Hematopoietic multipotent progenitor cell treated with erythropoietin and hydrocortisone succinate and interleukin-3 and kit ligand, for 8 days (in vitro differentiated cells): Measurements from ENCODE around the gene RNGTT.

Source experiments
- DNase-seq: peaks from one replicate; pipeline ENCODE4 v3.0.0-alpha.2; 2015

The RNGTT gene

DNA sequence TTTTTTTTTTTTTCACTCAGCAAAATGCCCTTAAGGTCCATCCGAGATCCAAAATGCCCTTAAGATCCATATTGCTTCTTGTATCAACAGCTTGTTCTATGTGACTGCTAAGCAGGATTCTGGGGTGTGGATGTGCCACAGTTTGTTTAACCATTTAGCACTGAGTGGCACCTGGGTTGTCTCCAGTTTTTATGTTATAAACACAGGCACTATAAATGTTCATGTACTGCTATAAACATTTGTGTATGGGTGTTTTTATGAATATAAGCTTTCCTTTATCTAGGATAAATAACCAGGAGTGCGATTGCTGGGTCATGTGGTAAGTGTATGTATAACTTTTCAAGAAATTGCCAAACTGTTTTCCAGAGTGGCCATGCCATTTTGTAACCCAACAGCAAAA, 386.0 kb downstream of the RNGTT start:
- DNase-seq, result no peak

DNA sequence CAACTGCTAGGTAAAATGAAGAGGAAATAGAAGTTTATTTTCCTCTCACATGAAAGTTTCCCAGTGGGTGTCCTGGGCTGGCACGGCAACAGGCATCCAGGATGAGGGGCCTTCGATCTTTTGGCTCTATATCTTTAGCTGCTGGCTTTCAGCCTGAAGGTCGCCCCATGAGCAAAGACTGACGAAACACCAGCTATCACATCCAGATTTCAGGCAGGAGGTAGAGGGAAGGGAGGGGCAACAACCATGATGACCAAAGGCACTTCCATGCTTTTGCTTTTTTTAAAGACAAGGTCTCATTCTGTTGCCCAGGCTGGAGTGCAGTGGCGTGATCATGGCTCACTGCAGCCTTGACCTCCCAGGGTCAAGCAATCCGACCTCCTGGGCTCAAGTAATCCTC, 387.9 kb downstream of the RNGTT start:
- DNase-seq, result no peak

DNA sequence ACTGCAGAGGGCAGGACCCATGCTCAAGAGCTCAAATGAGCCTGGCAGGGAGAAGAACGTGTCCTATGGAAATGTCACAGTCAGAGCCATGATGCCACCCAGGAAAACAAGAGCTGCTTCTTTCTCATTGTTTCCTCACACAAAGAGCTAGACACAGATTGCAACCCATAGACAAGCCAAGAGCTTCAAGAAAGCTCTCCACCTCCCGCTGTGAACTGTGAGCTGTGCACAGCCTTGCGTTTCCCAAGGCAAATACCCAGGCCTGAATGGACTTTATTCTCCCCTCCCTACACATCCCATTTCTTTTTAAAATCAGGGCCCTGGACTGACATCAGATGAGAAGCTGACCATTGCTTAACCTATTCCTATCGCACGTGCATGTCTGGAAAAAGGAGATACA, 388.8 kb downstream of the RNGTT start:
- DNase-seq, result no peak

DNA sequence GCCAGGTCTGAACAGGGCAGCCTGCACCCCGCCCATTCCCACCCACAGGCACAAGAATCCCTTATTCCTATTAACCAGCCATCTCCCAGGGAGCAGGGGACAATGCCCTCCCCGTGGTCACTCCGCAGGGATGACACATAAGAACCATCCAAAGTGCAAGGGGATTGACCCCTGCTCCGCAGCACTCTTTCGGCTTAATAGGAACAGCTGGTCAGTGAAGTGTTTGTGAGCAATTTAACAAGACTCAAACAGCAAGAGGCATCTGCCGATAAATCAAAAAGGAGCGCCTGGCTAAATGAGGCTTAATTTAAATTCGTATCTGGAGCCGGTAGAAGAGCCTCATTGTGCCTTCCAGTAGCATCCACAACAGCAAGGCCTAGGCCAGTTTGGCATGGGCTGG, 389.4 kb downstream of the RNGTT start:
- no peak for DNase-seq

DNA sequence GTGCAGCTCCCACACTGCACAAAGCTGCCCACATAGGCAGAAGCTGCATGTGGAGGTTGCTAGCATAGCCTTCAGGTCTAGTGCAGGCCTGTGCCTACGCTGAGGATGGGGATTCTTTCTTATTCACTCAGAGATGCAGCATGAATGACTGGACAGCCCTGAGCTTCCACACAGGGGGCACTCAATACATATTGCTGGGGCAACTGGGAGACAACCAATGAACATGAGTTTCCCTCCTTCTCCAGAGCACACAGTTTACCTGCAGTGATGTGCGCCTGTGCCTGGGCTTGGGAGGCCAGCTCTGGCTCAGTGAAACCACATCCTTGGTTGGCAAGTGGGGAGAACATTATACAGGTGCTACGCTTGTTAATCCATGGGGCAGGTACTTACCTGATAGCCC, 389.9 kb downstream of the RNGTT start:
- DNase-seq, result no peak

- no peak for DNase-seq
These were observed 390.8 kb downstream of the RNGTT start for GRCh38 chr6:88572449-88573139.

- DNase-seq, result no peak
These were observed 393.5 kb downstream of the RNGTT start for GRCh38 chr6:88569959-88570358.

DNA sequence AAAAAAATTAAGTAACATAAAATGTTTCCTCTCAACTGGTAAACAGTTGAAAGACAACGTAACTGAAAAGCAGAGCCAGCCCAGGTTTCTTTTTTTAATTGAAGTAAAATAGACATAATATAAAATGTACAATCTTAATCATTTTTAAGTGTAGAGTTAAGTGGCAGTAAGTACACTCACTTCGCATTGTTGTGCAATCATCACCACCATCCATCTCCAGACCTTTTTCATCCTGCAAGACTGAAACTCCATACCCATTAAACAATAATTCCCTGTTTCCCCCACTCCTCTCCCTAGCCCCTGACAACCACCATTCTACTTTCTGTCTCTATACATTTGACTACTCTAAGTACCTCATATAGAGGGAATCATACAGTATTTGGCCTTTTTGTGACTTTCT, 395.7 kb downstream of the RNGTT start:
- DNase-seq, result no peak

- no peak for DNase-seq
These were observed 396.5 kb downstream of the RNGTT start for GRCh38 chr6:88566746-88567534.

GRCh38 chr6:88565836-88566235, 397.6 kb downstream of the RNGTT start:
- no peak for DNase-seq

DNA sequence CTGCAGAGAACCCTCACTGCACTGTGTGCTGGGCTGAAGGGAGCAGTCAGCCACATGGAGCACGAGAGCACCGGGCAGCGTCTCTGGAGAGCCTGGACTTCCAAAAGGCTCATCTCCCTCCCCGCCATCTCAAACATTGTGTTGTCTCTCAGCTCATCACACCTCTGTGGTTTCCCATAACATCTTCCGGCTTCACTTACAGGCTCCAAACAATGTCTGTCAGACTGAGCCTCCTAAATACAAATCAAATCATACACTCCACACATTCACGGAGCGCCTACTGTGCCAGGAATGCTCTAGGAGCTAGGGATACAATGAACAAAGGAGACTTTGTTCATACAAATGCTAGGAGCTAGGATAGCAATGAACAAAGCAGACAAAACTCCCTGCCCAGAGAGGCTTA, 398.0 kb downstream of the RNGTT start:
- DNase-seq, result no peak

GRCh38 chr6:88563277-88563625, 400.2 kb downstream of the RNGTT start:
- no peak for DNase-seq

GRCh38 chr6:88562353-88563276, 400.8 kb downstream of the RNGTT start:
- DNase-seq, result no peak

GRCh38 chr6:88561954-88562315, 401.5 kb downstream of the RNGTT start:
- no peak for DNase-seq

- DNase-seq, result no peak
These were observed 402.1 kb downstream of the RNGTT start for GRCh38 chr6:88561034-88561953.
